ENCODE data around the gene SYT2. TPM values are rescaled to one million over a fixed set of nuclear protein-coding genes. Genes with fewer than 3 reads are reported as not detected.

SYT2 gene
- total and polyA plus RNA-seq, 10 of the 15 experiments (the other 5 are each of a cell fraction or from before 2014, with no cell fraction given): not detected

GRCh38 chr1:202733251-202733650, 23.0 kb upstream of the SYT2 start:
- ATAC-seq (no peak), FAIRE-seq (no peak), DNase-seq (ENCODE audit: low read depth, low spot score) (no peak)
- Histone ChIP-seq H3K79me2 (ENCODE audit: control insufficient read depth, insufficient read depth, low read length) (no peaks in the 10 kb centered on the region), H3K36me3 (ENCODE audit: control insufficient read depth in 2 of 2, insufficient read depth in 2 of 2, low read length in 1 of 2) (peaks cover 4 to 6% of the 10 kb centered on the region in 2 experiments), H3K27me3 (replicated peaks in 1 of 2; ENCODE audit: control insufficient read depth in 2 of 2, insufficient read depth in 2 of 2, low read length in 1 of 2) (no peaks in the 10 kb centered on the region), H4K20me1 (ENCODE audit: control insufficient read depth, insufficient read depth) (no peaks in the 10 kb centered on the region), H2AFZ (ENCODE audit: control insufficient read depth, low read depth, low read length) (no peak overlapping the region), H3K9ac (ENCODE audit: control insufficient read depth, insufficient read depth, low read length) (no peak overlapping the region), H3K27ac (ENCODE audit: control insufficient read depth, insufficient read depth) (no peak overlapping the region), H3K4me2 (ENCODE audit: control insufficient read depth, insufficient read depth) (no peak overlapping the region), H3K4me3 (no peak overlapping the region), H3K9me3 (replicated peaks; ENCODE audit: control insufficient read depth, insufficient read depth, low read length) (no peaks in the 10 kb centered on the region), H3K4me1 (ENCODE audit: control insufficient read depth, insufficient read depth, low read length) (no peaks in the 10 kb centered on the region)
- CTCF ChIA-PET: interaction anchor here (0.9 to 1.6 kb wide), 3 partner anchors 12 to 540 kb away, joined by 4 read pairs; partner anchors contain the start of gene LGR6
- RAD21 ChIA-PET (ENCODE audit: unreplicated experiment): no interaction called here
- POLR2A ChIA-PET: interaction anchor here (0.6 kb wide), 1 partner anchor 118 kb away, joined by 7 read pairs; no protein-coding TSS in a partner anchor
- intact Hi-C loops (cut with micrococcal nuclease; ENCODE audit: unreplicated experiment): no loop called here
- 52% methylated on average over 10 of the region's 10 CpGs for WGBS (ENCODE audit: insufficient coverage, insufficient replicate concordance, low lambda C conversion rate, missing lambda C conversion rate)
- in situ Hi-C loops (cut with MboI): no loop called here
- SMC1A ChIA-PET (ENCODE audit: uncharacterized antibody, unreplicated experiment): interaction anchor here (1.6 kb wide), 1 partner anchor 8 kb away, joined by 5 read pairs; no protein-coding TSS in a partner anchor
- no TSS peak for BruUV-seq (replicated peaks)
- TF ChIP-seq POLR2A (IDR thresholded peaks at IDR 0.05; ENCODE audit: low read depth, low read length): no peak

DNA sequence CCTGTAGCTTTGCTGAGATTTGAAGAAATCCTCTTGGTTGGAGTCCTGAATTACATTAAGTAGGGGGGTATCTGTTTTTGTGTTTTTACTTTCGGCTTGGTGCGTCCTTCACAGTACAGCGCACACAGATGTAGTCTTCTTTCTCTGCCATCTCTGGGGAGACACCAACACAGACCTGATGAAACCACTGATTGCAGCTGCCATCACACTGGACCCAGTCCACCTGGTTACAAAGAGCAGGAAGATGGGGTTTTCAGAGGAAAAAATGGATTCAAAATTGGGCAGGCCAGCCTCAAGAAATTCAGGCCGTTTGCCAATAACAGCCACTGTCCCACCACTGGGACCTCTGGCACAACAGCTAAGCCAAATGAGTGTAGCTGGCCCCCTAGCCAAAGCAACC, 18.7 kb upstream of the SYT2 start:
- BruUV-seq (replicated peaks): no TSS peak
- SMC1A ChIA-PET (ENCODE audit: uncharacterized antibody, unreplicated experiment): interaction anchor here (1.0 to 1.8 kb wide), 2 partner anchors 9 to 14 kb away, joined by 3 to 9 read pairs; no protein-coding TSS in a partner anchor
- Histone ChIP-seq H3K9me3 (replicated peaks; ENCODE audit: control insufficient read depth, insufficient read depth, low read length) (no peaks in the 10 kb centered on the region), H2AFZ (ENCODE audit: control insufficient read depth, low read depth, low read length) (no peak overlapping the region), H3K4me2 (ENCODE audit: control insufficient read depth, insufficient read depth) (no peak overlapping the region), H3K9ac (ENCODE audit: control insufficient read depth, insufficient read depth, low read length) (no peak overlapping the region), H4K20me1 (ENCODE audit: control insufficient read depth, insufficient read depth) (no peaks in the 10 kb centered on the region), H3K79me2 (ENCODE audit: control insufficient read depth, insufficient read depth, low read length) (no peaks in the 10 kb centered on the region), H3K27ac (ENCODE audit: control insufficient read depth, insufficient read depth) (no peak overlapping the region), H3K4me1 (ENCODE audit: control insufficient read depth, insufficient read depth, low read length) (no peaks in the 10 kb centered on the region), H3K4me3 (no peak overlapping the region), H3K27me3 (replicated peaks in 1 of 2; ENCODE audit: control insufficient read depth in 2 of 2, insufficient read depth in 2 of 2, low read length in 1 of 2) (no peaks in the 10 kb centered on the region), H3K36me3 (ENCODE audit: control insufficient read depth in 2 of 2, insufficient read depth in 2 of 2, low read length in 1 of 2) (peaks cover 4 to 6% of the 10 kb centered on the region in 2 experiments)
- DNase-seq (ENCODE audit: low read depth, low spot score) (no peak), ATAC-seq (peak; percentile 60), FAIRE-seq (no peak)
- RAD21 ChIA-PET (ENCODE audit: unreplicated experiment): interaction anchor here (1.7 kb wide), 1 partner anchor 9 kb away, joined by 9 read pairs; no protein-coding TSS in a partner anchor
- CTCF ChIA-PET: interaction anchor here (1.0 to 2.4 kb wide), 4 partner anchors 9 to 271 kb away, joined by 3 to 9 read pairs (median 6); no protein-coding TSS in a partner anchor
- POLR2A ChIA-PET: interaction anchor here (0.7 to 0.9 kb wide), 2 partner anchors 9 to 18 kb away, joined by 4 to 5 read pairs; no protein-coding TSS in a partner anchor
- intact Hi-C loops (cut with micrococcal nuclease; ENCODE audit: unreplicated experiment) (loop anchor here (10.0 kb wide), 2 partner anchors 56 to 266 kb away; no protein-coding TSS in a partner anchor), in situ Hi-C loops (cut with MboI) (no loop called here)
- 8% methylated on average over 4 of the region's 4 CpGs for WGBS (ENCODE audit: insufficient coverage, insufficient replicate concordance, low lambda C conversion rate, missing lambda C conversion rate)
- TF ChIP-seq, protein P1, sequence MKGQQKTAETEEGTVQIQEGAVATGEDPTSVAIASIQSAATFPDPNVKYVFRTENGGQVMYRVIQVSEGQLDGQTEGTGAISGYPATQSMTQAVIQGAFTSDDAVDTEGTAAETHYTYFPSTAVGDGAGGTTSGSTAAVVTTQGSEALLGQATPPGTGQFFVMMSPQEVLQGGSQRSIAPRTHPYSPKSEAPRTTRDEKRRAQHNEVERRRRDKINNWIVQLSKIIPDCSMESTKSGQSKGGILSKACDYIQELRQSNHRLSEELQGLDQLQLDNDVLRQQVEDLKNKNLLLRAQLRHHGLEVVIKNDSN (IDR thresholded peaks at IDR 0.05; ENCODE audit: borderline replicate concordance, extremely low read length, insufficient read depth, low read depth, low read length): no peak
- no peak for TF ChIP-seq E2F4 (IDR thresholded peaks at IDR 0.05; ENCODE audit: low read depth, low read length)
- no peak for TF ChIP-seq RELB (IDR thresholded peaks at IDR 0.05; ENCODE audit: low read depth)
- TF ChIP-seq SKIL (IDR thresholded peaks at IDR 0.05; ENCODE audit: low read depth, poor library complexity, severe bottlenecking): no peak
- TF ChIP-seq RBBP5 (conservative IDR thresholded peaks at IDR 0.05): no peak
- TF ChIP-seq NFYB (IDR thresholded peaks at IDR 0.05; ENCODE audit: insufficient read depth, low read depth, low read length): no peak
- no peak for TF ChIP-seq RAD51 (IDR thresholded peaks at IDR 0.05)
- TF ChIP-seq SMAD5 (IDR thresholded peaks at IDR 0.05; ENCODE audit: low read depth): no peak
- TF ChIP-seq CHD1 (IDR thresholded peaks at IDR 0.05; ENCODE audit: low read depth, low read length): no peak
